GM18861 (cell line): Measurements from ENCODE around the gene SMAD1.
"Not testable (repeated sequence)": the region's sequence is repeated elsewhere in the genome, so short reads cannot be mapped to it uniquely, and the experiment has no call there.

Experiments
- ATAC-seq: cut with Tn5 transposase; IDR thresholded peaks from one replicate; pipeline ENCODE4 v1.9.1; 2021; ENCODE audit not compliant: unreplicated experiment

SMAD1 gene

DNA sequence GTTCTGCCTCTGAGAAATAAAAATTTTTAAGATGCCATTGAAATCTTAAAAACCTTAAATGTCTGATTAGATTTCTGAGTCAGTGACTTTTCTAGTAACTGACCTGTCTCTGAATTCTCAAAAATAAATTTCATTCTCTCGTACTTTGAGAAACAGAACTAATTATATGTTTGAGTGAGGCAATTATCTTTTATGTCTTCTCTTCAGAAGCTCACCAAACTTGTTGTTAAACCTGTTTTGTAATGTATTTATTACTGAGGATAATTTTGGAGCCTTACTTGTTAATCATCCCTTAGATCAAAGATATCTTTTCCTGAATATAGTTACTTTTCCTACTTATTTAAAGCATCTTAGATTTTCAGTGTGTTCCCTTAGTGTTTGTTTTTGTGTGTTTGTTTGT, 73.0 kb downstream of the SMAD1 start:
- no peak for ATAC-seq

DNA sequence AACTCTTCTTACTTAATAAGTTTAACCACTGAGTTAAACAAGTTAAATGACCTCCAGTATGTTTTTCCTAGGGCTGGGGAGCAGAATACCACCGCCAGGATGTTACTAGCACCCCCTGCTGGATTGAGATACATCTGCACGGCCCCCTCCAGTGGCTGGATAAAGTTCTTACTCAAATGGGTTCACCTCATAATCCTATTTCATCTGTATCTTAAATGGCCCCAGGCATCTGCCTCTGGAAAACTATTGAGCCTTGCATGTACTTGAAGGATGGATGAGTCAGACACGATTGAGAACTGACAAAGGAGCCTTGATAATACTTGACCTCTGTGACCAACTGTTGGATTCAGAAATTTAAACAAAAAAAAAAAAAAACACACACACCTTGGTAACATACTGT, 76.1 kb downstream of the SMAD1 start:
- no peak for ATAC-seq

DNA sequence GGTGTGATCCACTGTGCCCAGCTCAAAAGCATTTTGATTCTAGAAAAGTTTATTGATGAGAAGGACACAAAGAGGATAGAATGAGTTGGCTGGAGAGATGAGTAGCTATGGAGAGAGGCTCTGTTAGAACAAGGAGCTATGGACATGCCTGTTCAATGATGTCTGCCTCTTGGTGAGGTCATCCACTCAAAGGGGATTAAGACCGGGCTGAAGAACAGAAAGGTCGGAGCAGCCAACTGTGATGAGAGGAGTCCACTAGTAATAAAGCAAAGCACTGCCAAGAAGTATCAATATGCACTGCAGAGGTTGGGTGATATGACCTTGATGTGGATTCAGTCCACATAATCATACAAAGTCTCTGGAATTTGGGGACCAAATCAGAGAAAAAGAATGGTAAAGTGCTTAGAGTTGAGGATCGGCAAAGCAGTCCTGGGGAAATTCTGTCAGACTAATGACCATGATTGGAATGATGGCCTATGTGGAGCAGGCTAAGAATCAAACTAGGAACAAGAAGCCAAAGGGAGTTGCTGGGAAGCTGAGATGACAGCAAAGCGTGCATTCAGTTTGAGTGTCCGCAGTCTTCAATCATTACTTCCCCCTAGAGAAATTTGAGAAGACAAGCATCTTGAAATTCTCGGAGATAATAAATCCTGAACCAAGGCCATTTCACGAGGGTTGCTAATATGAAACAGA, 81.8 kb downstream of the SMAD1 start:
- ATAC-seq, result no peak

DNA sequence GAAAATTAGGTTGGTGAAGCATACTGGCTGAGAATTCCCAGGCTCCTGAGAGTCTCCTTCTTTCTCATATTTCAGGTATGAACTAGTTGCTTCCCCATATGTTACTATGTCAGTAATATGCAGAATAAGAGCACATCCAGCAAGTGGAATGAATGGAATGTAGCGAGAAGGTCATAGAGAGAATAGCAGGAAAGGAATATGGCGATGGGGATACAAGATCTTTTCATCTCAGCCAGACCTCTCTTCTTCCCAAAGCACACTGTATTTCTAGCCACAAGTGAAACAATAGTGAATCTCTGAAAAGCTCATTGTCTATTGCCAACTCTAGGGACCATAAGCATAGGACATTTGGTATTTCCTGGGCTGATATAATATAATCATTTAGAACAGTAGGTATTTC, 82.9 kb downstream of the SMAD1 start:
- no peak for ATAC-seq

GRCh38 chr4:145565328-145565727, 83.7 kb downstream of the SMAD1 start:
- peak; percentile 82 for ATAC-seq

DNA sequence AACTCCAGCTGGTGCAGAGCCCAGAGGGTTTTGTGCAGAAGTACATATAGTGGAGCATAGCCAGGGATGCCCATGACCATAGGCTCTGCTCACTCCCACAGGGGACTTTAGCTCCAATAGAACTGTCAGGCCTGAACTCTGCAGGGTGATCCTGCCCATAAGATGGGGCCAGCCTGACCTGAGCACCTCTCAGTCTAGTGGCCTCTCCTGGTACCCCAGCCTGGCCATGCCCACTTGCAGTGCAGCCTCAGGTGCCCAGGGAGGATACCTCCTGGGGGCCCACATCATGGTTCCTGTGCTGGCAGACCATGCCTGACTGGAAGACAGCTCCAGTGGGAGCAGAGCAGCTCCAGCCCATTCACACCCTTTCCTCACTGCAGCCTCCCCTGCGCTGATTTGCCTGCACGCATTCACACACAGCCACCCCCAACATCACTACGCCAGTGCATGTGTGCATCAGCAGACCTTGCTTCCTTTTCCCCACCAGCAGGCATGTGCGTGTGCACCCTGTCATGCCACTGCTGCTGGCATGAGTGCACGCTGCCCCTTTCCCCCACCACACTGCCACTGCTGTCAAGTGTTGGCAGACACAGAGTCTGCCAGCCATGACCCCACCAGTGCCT, 84.5 kb downstream of the SMAD1 start:
- ATAC-seq, result no peak

GRCh38 chr4:145566768-145567167, 85.1 kb downstream of the SMAD1 start:
- no peak for ATAC-seq

DNA sequence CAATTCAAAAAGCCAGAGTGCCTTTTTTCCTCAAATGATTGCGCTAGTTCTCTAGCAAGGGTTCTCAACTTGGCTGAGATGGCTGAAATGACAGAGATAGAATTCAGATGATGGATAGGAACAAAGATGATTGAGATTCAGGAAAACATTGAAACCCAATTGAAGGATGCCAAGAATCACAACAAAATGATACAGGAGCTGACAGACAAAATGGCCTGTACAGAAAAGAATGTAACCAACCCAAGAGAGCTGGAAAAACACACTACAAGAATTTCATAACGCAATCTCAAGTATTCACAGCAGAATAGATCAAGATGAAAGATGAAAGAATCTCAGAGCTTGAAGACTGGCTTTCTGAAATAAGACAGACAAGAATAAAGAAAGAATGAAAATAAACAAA, 85.9 kb downstream of the SMAD1 start:
- ATAC-seq, result no peak

GRCh38 chr4:145574546-145574945, 92.9 kb downstream of the SMAD1 start:
- not testable (repeated sequence) for ATAC-seq

- no peak for ATAC-seq
Observed at GRCh38 chr4:145580906-145581305, 99.3 kb downstream of the SMAD1 start.

- no peak for ATAC-seq
Observed at GRCh38 chr4:145583191-145584055, 101.8 kb downstream of the SMAD1 start.

- no peak for ATAC-seq
Observed at GRCh38 chr4:145587088-145587754, 105.6 kb downstream of the SMAD1 start.

DNA sequence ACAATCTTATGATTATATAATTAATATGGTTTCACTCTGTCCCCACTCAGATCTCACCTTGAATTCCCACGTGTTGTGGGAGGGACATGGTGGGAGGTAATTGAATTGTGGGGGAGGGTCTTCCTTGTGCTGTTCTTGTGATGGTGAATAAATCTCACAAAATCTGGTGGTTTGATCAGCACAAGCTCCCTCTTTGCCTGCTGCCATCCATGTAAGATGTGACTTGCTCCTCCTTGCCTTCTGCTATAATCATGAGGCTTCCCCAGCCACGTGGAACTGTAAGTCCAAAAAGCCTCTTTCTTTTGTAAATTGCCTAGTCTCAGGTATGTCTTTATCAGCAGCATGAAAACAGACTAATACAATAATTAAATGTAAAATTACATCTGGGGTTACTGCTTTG, 107.7 kb downstream of the SMAD1 start:
- not testable (repeated sequence) for ATAC-seq

DNA sequence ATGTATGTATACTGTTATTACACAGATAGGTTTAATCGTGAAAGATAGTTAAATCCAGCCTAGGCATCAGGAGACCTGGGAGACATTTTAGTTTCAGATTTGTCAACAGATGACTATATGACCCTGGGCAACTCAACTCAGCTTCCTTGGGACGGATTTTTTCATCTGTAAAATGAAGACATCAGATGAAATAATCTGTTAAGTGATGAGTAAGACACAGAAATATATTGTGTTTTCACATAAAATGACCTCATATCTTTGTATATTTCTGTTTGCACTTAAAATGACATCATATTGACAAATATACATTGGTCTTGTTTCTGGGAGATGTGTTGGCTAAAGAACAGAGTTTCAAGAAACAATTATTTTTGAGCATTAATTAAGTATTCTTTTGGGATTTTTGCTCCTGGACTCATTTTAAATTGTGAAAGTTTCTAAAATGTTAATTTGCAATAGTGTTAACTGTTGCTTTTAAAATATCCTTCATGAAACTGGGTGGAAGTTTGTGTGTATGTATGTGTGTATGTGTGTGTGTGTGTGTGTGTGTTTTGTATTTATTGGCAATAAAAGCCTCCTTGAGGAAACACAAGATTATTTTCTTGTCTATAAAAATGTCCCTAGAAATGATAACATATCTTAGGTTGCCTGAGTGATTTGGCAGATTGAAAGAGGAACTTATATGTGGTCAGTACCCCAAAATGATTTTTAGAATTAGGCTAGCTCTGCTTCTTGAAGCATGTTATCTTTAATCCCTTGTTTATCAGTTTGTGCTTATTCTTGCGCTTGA, 108.5 kb downstream of the SMAD1 start:
- no peak for ATAC-seq

DNA sequence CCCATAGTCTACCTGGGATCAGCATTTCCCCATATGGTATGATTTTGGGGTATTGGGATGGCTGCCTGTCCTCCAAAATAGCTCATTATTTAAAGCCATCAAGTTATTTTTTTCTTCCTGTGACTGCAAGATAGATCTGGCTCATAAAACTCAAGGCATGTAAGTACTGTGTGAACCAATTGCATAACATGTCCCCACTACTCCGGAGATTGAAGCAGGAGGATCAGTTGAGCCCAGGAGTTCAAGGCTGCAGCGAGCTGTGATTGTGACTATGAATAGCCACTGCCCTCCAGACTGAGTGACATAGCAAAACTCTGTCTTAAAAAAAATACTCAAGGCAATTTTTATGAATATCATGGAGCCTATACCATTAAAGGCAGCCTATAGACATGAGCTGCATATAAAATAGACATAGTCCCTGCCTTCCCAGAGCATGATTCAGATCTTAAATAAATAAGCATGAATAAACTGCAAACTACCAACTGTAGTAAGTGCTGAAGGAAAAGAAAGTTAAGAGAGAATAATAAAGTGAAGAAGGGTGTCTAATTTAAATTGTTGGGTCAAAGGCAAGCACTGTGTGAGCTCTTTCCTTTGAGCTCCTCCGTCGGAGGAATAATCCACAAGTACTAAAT, 120.6 kb downstream of the SMAD1 start:
- no peak for ATAC-seq

GRCh38 chr4:145605941-145606340, 124.3 kb downstream of the SMAD1 start:
- ATAC-seq, result no peak
